B cell (primary cell): Measurements from ENCODE around the gene WNT9A.

ENCODE experiments used
- CTCF ChIP-seq: fragments of 200-600 bp; IDR thresholded peaks from one replicate; pipeline ENCODE4 v1.8.0; 2022; ENCODE audit warnings: antibody characterized with exemption, mild to moderate bottlenecking
- EZH2 ChIP-seq: IDR thresholded peaks from 2 replicates; pipeline ENCODE4 v1.6.1; 2012; ENCODE audit warnings: borderline replicate concordance, low read depth, mild to moderate bottlenecking, moderate library complexity, low read length; ENCODE audit not compliant: insufficient read depth, poor library complexity, severe bottlenecking

- TF ChIP-seq CTCF (no peak), EZH2 (no peak)
These were observed 59.9 kb downstream of the WNT9A start for GRCh38 chr1:227887697-227888403.
